IPS-18c (cell line): ENCODE data around the gene ZMYM1.
"Not testable (repeated sequence)": the region's sequence is repeated elsewhere in the genome, so short reads cannot be mapped to it uniquely, and the experiment has no call there.

Source experiments
- H3K4me3 ChIP-seq: 2 replicates; pipeline ENCODE4 v1.7.0; 2013; ENCODE audit warnings: low read depth, mild to moderate bottlenecking, low read length, moderate library complexity; ENCODE audit not compliant: insufficient read depth
- H3K9me3 ChIP-seq: one replicate; pipeline ENCODE4 v1.6.1; 2013; ENCODE audit warnings: mild to moderate bottlenecking, low read length, moderate library complexity; ENCODE audit not compliant: control insufficient read depth, insufficient read depth

ZMYM1 gene

GRCh38 chr1:35142294-35142693 is 63.1 kb downstream of the ZMYM1 start:
- not testable (repeated sequence) for H3K4me3 ChIP-seq, H3K9me3 ChIP-seq

- not testable (repeated sequence) for H3K9me3 ChIP-seq, H3K4me3 ChIP-seq
Observed at GRCh38 chr1:35142728-35143127, 63.5 kb downstream of the ZMYM1 start.

- H3K4me3 ChIP-seq, result no peak overlapping the region
- no peaks in the 10 kb centered on the region for H3K9me3 ChIP-seq
Observed at GRCh38 chr1:35143737-35144508, 64.7 kb downstream of the ZMYM1 start.

- not testable (repeated sequence) for H3K9me3 ChIP-seq, H3K4me3 ChIP-seq
Observed at GRCh38 chr1:35145892-35146549, 66.8 kb downstream of the ZMYM1 start.

DNA sequence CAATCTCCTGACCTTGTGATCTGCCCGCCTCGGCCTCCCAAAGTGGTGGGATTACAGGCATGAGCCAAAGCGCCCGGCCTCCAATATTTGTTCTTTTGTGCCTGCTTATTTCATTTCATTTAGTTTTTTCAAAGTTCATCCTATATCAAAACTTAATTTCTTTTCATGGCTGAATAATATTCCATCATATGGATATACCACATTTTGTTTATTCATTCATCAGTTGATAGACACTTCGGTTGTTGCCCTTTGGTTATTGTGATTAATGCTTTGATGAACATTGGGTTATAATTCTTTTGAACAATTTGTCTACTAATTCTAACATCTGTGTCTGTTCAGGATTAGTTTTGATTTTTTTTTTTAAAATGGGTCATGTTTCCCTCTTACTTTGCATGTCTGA is 72.0 kb downstream of the ZMYM1 start:
- H3K9me3 ChIP-seq, result peaks cover 2% of the 10 kb centered on the region

GRCh38 chr1:35164893-35165292 is 85.7 kb downstream of the ZMYM1 start:
- Histone ChIP-seq H3K4me3 (no peak overlapping the region), H3K9me3 (peaks cover 7% of the 10 kb centered on the region)

More for the DNA sequence above, 72.0 kb downstream of the ZMYM1 start:
- no peak overlapping the region for H3K4me3 ChIP-seq
